Liver (tissue), 9 donors: ENCODE data around the gene SCIN. TPM values are rescaled to one million over a fixed set of nuclear protein-coding genes. Genes with fewer than 3 reads are reported as not detected.

Experiments
- DNase-seq: peaks from one replicate; pipeline ENCODE4 v3.0.0-alpha.2; 2017; ENCODE audit warnings: low spot score
- H3K27ac ChIP-seq, 2 donors: one replicate each; pipeline ENCODE4 v1.7.0; 2013; ENCODE audit warnings: inconsistent platforms in 2 of 2, low read length in 2 of 2, control low read depth in 1 of 2, low read depth in 1 of 2, mild to moderate bottlenecking in 1 of 2
- H3K27me3 ChIP-seq, 4 donors: one replicate each; pipeline versions ENCODE4 v1.6.1 to v1.7.0; 2013; ENCODE audit warnings: low read length in 3 of 4, inconsistent platforms in 1 of 4, mild to moderate bottlenecking in 1 of 4, moderate library complexity in 1 of 4; ENCODE audit not compliant: control insufficient read depth in 4 of 4, insufficient read depth in 4 of 4
- H3K36me3 ChIP-seq, 4 donors: one replicate each; pipeline versions ENCODE4 v1.6.1 to v1.7.0; 2013; ENCODE audit warnings: low read length in 3 of 4, mild to moderate bottlenecking in 3 of 4, low read depth in 1 of 4, moderate library complexity in 1 of 4; ENCODE audit not compliant: control insufficient read depth in 4 of 4, insufficient read depth in 3 of 4
- H3K4me1 ChIP-seq, 4 donors: one replicate each; pipeline versions ENCODE4 v1.6.1 to v1.7.0; 2013; ENCODE audit warnings: low read length in 3 of 4, mild to moderate bottlenecking in 3 of 4, moderate library complexity in 1 of 4; ENCODE audit not compliant: control insufficient read depth in 4 of 4, insufficient read depth in 4 of 4
- H3K4me3 ChIP-seq, 3 donors: one replicate each; pipeline versions ENCODE4 v1.6.1 to v1.7.0; 2013; ENCODE audit warnings: low read length in 3 of 3, control low read depth in 1 of 3, low read depth in 1 of 3, mild to moderate bottlenecking in 1 of 3
- H3K9ac ChIP-seq, 2 donors: one replicate each; pipeline ENCODE4 v1.7.0; 2013; ENCODE audit warnings: low read length in 2 of 2, mild to moderate bottlenecking in 2 of 2, moderate library complexity in 2 of 2, control low read depth in 1 of 2, low read depth in 1 of 2
- H3K9me3 ChIP-seq, 4 donors: one replicate each; pipeline versions ENCODE4 v1.6.1 to v1.7.0; 2013; ENCODE audit warnings: low read length in 3 of 4; ENCODE audit not compliant: control insufficient read depth in 4 of 4
- ATF3 ChIP-seq: IDR thresholded peaks from 2 replicates; pipeline ENCODE4 v1.6.1; 2016; ENCODE audit warnings: antibody characterized with exemption
- CTCF ChIP-seq: fragments of 150-350 bp; IDR thresholded peaks from 2 replicates; pipeline ENCODE4 v1.5.1; 2017; ENCODE audit warnings: improper control_type of control experiment, low read depth, low read length; ENCODE audit not compliant: missing input control
- EGR1 ChIP-seq, 2 donors: IDR thresholded peaks; 2 replicates each; pipeline ENCODE4 v1.6.1; 2016 to 2018; ENCODE audit warnings: antibody characterized with exemption in 2 of 2, low read depth in 2 of 2
- FOXA1 ChIP-seq: IDR thresholded peaks from 2 replicates; pipeline ENCODE4 v1.6.1; 2016; ENCODE audit warnings: antibody characterized with exemption
- FOXA2 ChIP-seq: IDR thresholded peaks from 2 replicates; pipeline ENCODE4 v1.6.1; 2016; ENCODE audit warnings: antibody characterized with exemption
- GABPA ChIP-seq, 2 donors: IDR thresholded peaks in 1 of 2; conservative IDR thresholded peaks in 1 of 2; 2 replicates each; pipeline ENCODE4 v1.6.1; 2016; ENCODE audit warnings: antibody characterized with exemption in 2 of 2, mild to moderate bottlenecking in 1 of 2, moderate library complexity in 1 of 2
- HNF4A ChIP-seq, 2 donors: conservative IDR thresholded peaks; 2 replicates each; pipeline ENCODE4 v1.6.1; 2016; ENCODE audit warnings: antibody characterized with exemption in 2 of 2, mild to moderate bottlenecking in 2 of 2
- HNF4G ChIP-seq: IDR thresholded peaks from 2 replicates; pipeline ENCODE4 v1.6.1; 2016; ENCODE audit warnings: antibody characterized with exemption
- JUND ChIP-seq, 2 donors: IDR thresholded peaks; 2 replicates each; pipeline ENCODE4 v1.6.1; 2016; ENCODE audit warnings: antibody characterized with exemption in 2 of 2
- MAX ChIP-seq: IDR thresholded peaks from 2 replicates; pipeline ENCODE4 v1.6.1; 2016; ENCODE audit warnings: antibody characterized with exemption
- NR2F2 ChIP-seq: IDR thresholded peaks from 2 replicates; pipeline ENCODE4 v1.6.1; 2016; ENCODE audit warnings: antibody characterized with exemption
- RAD21 ChIP-seq, 2 donors: IDR thresholded peaks; 2 replicates each; pipeline ENCODE4 v1.6.1; 2016; ENCODE audit warnings: antibody characterized with exemption in 2 of 2, mild to moderate bottlenecking in 2 of 2
- REST ChIP-seq: IDR thresholded peaks from 2 replicates; pipeline ENCODE4 v1.6.1; 2016; ENCODE audit warnings: antibody characterized with exemption, mild to moderate bottlenecking
- RXRA ChIP-seq, 2 donors: IDR thresholded peaks; 2 replicates each; pipeline ENCODE4 v1.6.1; 2017 to 2018; ENCODE audit warnings: antibody characterized with exemption in 2 of 2, mild to moderate bottlenecking in 1 of 2
- SP1 ChIP-seq: IDR thresholded peaks from 2 replicates; pipeline ENCODE4 v1.6.1; 2018; ENCODE audit warnings: antibody characterized with exemption, mild to moderate bottlenecking
- TAF1 ChIP-seq: conservative IDR thresholded peaks from 2 replicates; pipeline ENCODE4 v1.6.1; 2016; ENCODE audit warnings: antibody characterized with exemption, mild to moderate bottlenecking
- YY1 ChIP-seq: IDR thresholded peaks from 2 replicates; pipeline ENCODE4 v1.6.1; 2016; ENCODE audit warnings: antibody characterized with exemption, mild to moderate bottlenecking
- ZBTB33 ChIP-seq: IDR thresholded peaks from 2 replicates; pipeline ENCODE4 v1.6.1; 2016; ENCODE audit warnings: antibody characterized with exemption
- WGBS: extraction: QIAGEN DNeasy Blood & Tissue Kit; methylation state at CpG from one replicate; pipeline ENCODE4 v1.1.7; 2013; 5-methylcytosine and 5-hydroxymethylcytosine counted together
- polyA plus RNA-seq, 2 donors: library from polyadenylated mRNA; stranded (reverse) in 1 of 2; unstranded in 1 of 2; fragments of 200-250 nt in 1 of 2; fragments of >200 nt in 1 of 2; fragmentation: Nextera tagmentation in 1 of 2; extraction: Ambion mirVana in 1 of 2; gene quantifications; one replicate each; pipeline versions ENCODE4 v1.2.1 to v1.2.3, GENCODE V29; 2013 to 2015
- total RNA-seq, 2 donors: library from RNA; depleted of rRNA; stranded (reverse); fragments of >200 nt; gene quantifications; one replicate each; pipeline ENCODE4 v1.2.3, GENCODE V29; 2014
- donor health status: healthy.
- donor health status: healthy.
- donor health status: healthy.
- donor health status: healthy.
- donor health status: healthy.

SCIN gene
- total and polyA plus RNA-seq, 4 donors = 0.05 to 0.23 TPM; not detected in 2

- DNase-seq = no peak
- 77% methylated on average over 3 of the region's 3 CpGs for WGBS
- TF ChIP-seq EGR1 (IDR thresholded peaks at IDR 0.05; ENCODE audit: low read depth in 2 of 2) = no peak
- TF ChIP-seq REST = no peak
- TF ChIP-seq RXRA (IDR thresholded peaks at IDR 0.05) = no peak
- no peak for TF ChIP-seq FOXA2
These were observed 11.8 kb downstream of the SCIN start for GRCh38 chr7:12582362-12582761.

GRCh38 chr7:12583176-12583575 is 12.7 kb downstream of the SCIN start:
- Histone ChIP-seq H3K27ac (no peak overlapping the region), H3K9ac (no peak overlapping the region), H3K36me3 (no peaks in the 10 kb centered on the region), H3K4me1 (no peaks in the 10 kb centered on the region), H3K9me3 (no peaks in the 10 kb centered on the region), H3K27me3 (no peaks in the 10 kb centered on the region), H3K4me3 (no peak overlapping the region)
- 90% methylated on average over 1 of the region's 1 CpG for WGBS
- no peak for DNase-seq
- TF ChIP-seq RXRA (IDR thresholded peaks at IDR 0.05) (no peak), TAF1 (no peak), MAX (no peak), FOXA2 (no peak), CTCF (no peak), RAD21 (IDR thresholded peaks at IDR 0.05) (no peak), GABPA (IDR thresholded peaks at IDR 0.05 in 1 of 2, conservative IDR thresholded peaks at IDR 0.05 in 1 of 2) (no peak), REST (no peak), HNF4G (no peak), NR2F2 (no peak), FOXA1 (no peak), JUND (IDR thresholded peaks at IDR 0.05) (no peak), YY1 (no peak), EGR1 (IDR thresholded peaks at IDR 0.05; ENCODE audit: low read depth in 2 of 2) (no peak), ATF3 (no peak), HNF4A (conservative IDR thresholded peaks at IDR 0.05) (no peak), ZBTB33 (no peak), SP1 (no peak)

More at GRCh38 chr7:12582362-12582761, 11.8 kb downstream of the SCIN start:
- Histone ChIP-seq H3K9ac (no peak overlapping the region), H3K4me3 (no peak overlapping the region), H3K27me3 (no peaks in the 10 kb centered on the region), H3K4me1 (no peaks in the 10 kb centered on the region), H3K27ac (no peak overlapping the region), H3K9me3 (no peaks in the 10 kb centered on the region), H3K36me3 (no peaks in the 10 kb centered on the region)
